ENCODE measurements around the gene CSNK2A3.
"Not testable (repeated sequence)": the region's sequence is repeated elsewhere in the genome, so short reads cannot be mapped to it uniquely, and the experiment has no call there.

CSNK2A3 gene

GRCh38 chr11:11352878-11353277 is at the start of gene CSNK2A3:
CSNK2A3 (minus strand) TSS chr11:11353250; CDS start chr11:11353119, 131 bp downstream.
- DNase-seq (ENCODE audit: low read depth in 3 of 3): not testable (repeated sequence)

GRCh38 chr11:11401960-11402535 is 49.0 kb upstream of the CSNK2A3 start:
- DNase-seq (ENCODE audit: low read depth in 3 of 3): no peak

- DNase-seq (ENCODE audit: low read depth in 3 of 3): no peak
Measured at GRCh38 chr11:11400635-11401232, 47.7 kb upstream of the CSNK2A3 start.

- no peak for DNase-seq (ENCODE audit: low read depth in 3 of 3)
Measured at GRCh38 chr11:11400121-11400520, 47.1 kb upstream of the CSNK2A3 start.

- no peak for DNase-seq (ENCODE audit: low read depth in 3 of 3)
Measured at GRCh38 chr11:11397781-11398180, 44.7 kb upstream of the CSNK2A3 start.

- DNase-seq (ENCODE audit: low read depth in 3 of 3): no peak
Measured at GRCh38 chr11:11397036-11397415, 44.0 kb upstream of the CSNK2A3 start.

- DNase-seq (ENCODE audit: low read depth in 3 of 3): no peak
Measured at GRCh38 chr11:11396301-11397035, 43.4 kb upstream of the CSNK2A3 start.

- no peak for DNase-seq (ENCODE audit: low read depth in 3 of 3)
Measured at GRCh38 chr11:11395126-11395525, 42.1 kb upstream of the CSNK2A3 start.

- no peak for DNase-seq (ENCODE audit: low read depth in 3 of 3)
Measured at GRCh38 chr11:11394241-11394640, 41.2 kb upstream of the CSNK2A3 start.

- no peak for DNase-seq (ENCODE audit: low read depth in 3 of 3)
Measured at GRCh38 chr11:11391796-11392463, 38.9 kb upstream of the CSNK2A3 start.

GRCh38 chr11:11391169-11391568 is 38.1 kb upstream of the CSNK2A3 start:
- DNase-seq (ENCODE audit: low read depth in 3 of 3): no peak

- no peak for DNase-seq (ENCODE audit: low read depth in 3 of 3)
Measured at GRCh38 chr11:11390068-11390771, 37.2 kb upstream of the CSNK2A3 start.

GRCh38 chr11:11389238-11389637 is 36.2 kb upstream of the CSNK2A3 start:
- no peak for DNase-seq (ENCODE audit: low read depth in 3 of 3)

- no peak for DNase-seq (ENCODE audit: low read depth in 3 of 3)
Measured at GRCh38 chr11:11387622-11388305, 34.7 kb upstream of the CSNK2A3 start.

GRCh38 chr11:11387207-11387606 is 34.2 kb upstream of the CSNK2A3 start:
- DNase-seq (ENCODE audit: low read depth in 3 of 3): no peak

GRCh38 chr11:11384829-11385228 is 31.8 kb upstream of the CSNK2A3 start:
- DNase-seq (ENCODE audit: low read depth in 3 of 3): no peak

- DNase-seq (ENCODE audit: low read depth in 3 of 3): no peak
Measured at GRCh38 chr11:11383995-11384394, 30.9 kb upstream of the CSNK2A3 start.

GRCh38 chr11:11382858-11383532 is 29.9 kb upstream of the CSNK2A3 start:
- DNase-seq (ENCODE audit: low read depth in 3 of 3): no peak

GRCh38 chr11:11381471-11382105 is 28.5 kb upstream of the CSNK2A3 start:
- no peak for DNase-seq (ENCODE audit: low read depth in 3 of 3)

- no peak for DNase-seq (ENCODE audit: low read depth in 3 of 3)
Measured at GRCh38 chr11:11380883-11381282, 27.8 kb upstream of the CSNK2A3 start.
